GM23338 (cell line): ENCODE data around the gene ARHGEF38. TPM values are rescaled to one million over a fixed set of nuclear protein-coding genes. Genes with fewer than 3 reads are reported as not detected.

Experiments used
- ATAC-seq: fragments of 200-7000 bp; cut with Tn5 transposase; 3 replicates; pipeline ENCODE4 v1.9.1; 2020
- DNase-seq: peaks from one replicate; pipeline ENCODE4 v3.0.0-alpha.2; 2015; ENCODE audit warnings: low spot score
- H2AFZ ChIP-seq: fragments of 200-600 bp; sonication (generic); 2 replicates; pipeline ENCODE4 v1.8.0; 2016; ENCODE audit warnings: antibody characterized with exemption, mild to moderate bottlenecking, moderate library complexity
- H3F3A ChIP-seq: fragments of 200-600 bp; sonication (generic); replicated peaks from 2 replicates; pipeline ENCODE4 v1.8.0; 2017; ENCODE audit warnings: antibody characterized with exemption, mixed run types, low read depth
- H3K27ac ChIP-seq: fragments of 200-600 bp; sonication (generic); 2 replicates; pipeline ENCODE4 v1.6.1; 2016; ENCODE audit warnings: low read depth
- H3K27me3 ChIP-seq: fragments of 200-600 bp; sonication (generic); 2 replicates; pipeline ENCODE4 v1.8.0; 2016; ENCODE audit warnings: mild to moderate bottlenecking, mixed run types, moderate library complexity; ENCODE audit not compliant: insufficient read depth
- H3K36me3 ChIP-seq: fragments of 200-600 bp; sonication (generic); 2 replicates; pipeline ENCODE4 v1.8.0; 2016; ENCODE audit warnings: mild to moderate bottlenecking; ENCODE audit not compliant: insufficient read depth
- H3K4me1 ChIP-seq: fragments of 200-600 bp; sonication (generic); 2 replicates; pipeline ENCODE4 v1.8.0; 2016; ENCODE audit warnings: mild to moderate bottlenecking, moderate library complexity; ENCODE audit not compliant: insufficient read depth
- H3K4me2 ChIP-seq: fragments of 200-600 bp; sonication (generic); 2 replicates; pipeline ENCODE4 v1.7.1; 2017; ENCODE audit warnings: mixed run types
- H3K4me3 ChIP-seq: fragments of 200-600 bp; sonication (generic); 2 replicates; pipeline ENCODE4 v1.6.1; 2016; ENCODE audit warnings: mixed run types
- H3K79me2 ChIP-seq: fragments of 200-600 bp; sonication (generic); replicated peaks from 2 replicates; pipeline ENCODE4 v1.8.0; 2017; ENCODE audit warnings: mild to moderate bottlenecking; ENCODE audit not compliant: insufficient read depth
- H3K9me2 ChIP-seq: fragments of 200-600 bp; sonication (generic); 2 replicates; pipeline ENCODE4 v1.8.0; 2017; ENCODE audit not compliant: insufficient read depth
- H4K20me1 ChIP-seq: fragments of 200-600 bp; sonication (generic); replicated peaks from 2 replicates; pipeline ENCODE4 v1.8.0; 2017; ENCODE audit warnings: mild to moderate bottlenecking; ENCODE audit not compliant: insufficient read depth
- H3K27ac Mint-ChIP-seq: 2 replicates; pipeline ENCODE4 v1.8.0; 2020; ENCODE audit warnings: inconsistent platforms, mild to moderate bottlenecking, moderate library complexity, mixed read lengths
- H3K27me3 Mint-ChIP-seq: 3 replicates; pipeline ENCODE4 v1.8.0; 2022; ENCODE audit warnings: low read depth, mild to moderate bottlenecking, moderate library complexity, mixed read lengths, inconsistent platforms; ENCODE audit not compliant: insufficient read depth, poor library complexity
- H3K36me3 Mint-ChIP-seq: 3 replicates; pipeline ENCODE4 v1.8.0; 2021; ENCODE audit warnings: low read depth, mild to moderate bottlenecking, inconsistent platforms, moderate library complexity, mixed read lengths
- H3K4me1 Mint-ChIP-seq: 3 replicates; pipeline ENCODE4 v1.8.0; 2020; ENCODE audit warnings: mild to moderate bottlenecking, inconsistent platforms, mixed read lengths
- H3K4me3 Mint-ChIP-seq: 3 replicates; pipeline ENCODE4 v1.8.0; 2021; ENCODE audit warnings: moderate library complexity, mild to moderate bottlenecking, inconsistent platforms, mixed read lengths
- H3K9me3 Mint-ChIP-seq: 3 replicates; pipeline ENCODE4 v1.8.0; 2020; ENCODE audit warnings: moderate library complexity, mild to moderate bottlenecking, inconsistent platforms, mixed read lengths
- CTCF ChIP-seq, 2 experiments: fragments of 200-600 bp in 1 of 2; sonication (generic) in 1 of 2; conservative IDR thresholded peaks; 2 replicates each; pipeline versions ENCODE4 v1.5.1 to v1.6.1; 2016 to 2017; ENCODE audit warnings: antibody characterized with exemption in 2 of 2, low read depth in 2 of 2, mild to moderate bottlenecking in 2 of 2, moderate library complexity in 1 of 2
- ETS1 ChIP-seq: IDR thresholded peaks from 2 replicates; pipeline ENCODE4 v1.6.1; 2016; ENCODE audit warnings: antibody characterized with exemption
- POLR2AphosphoS5 ChIP-seq: IDR thresholded peaks from 2 replicates; pipeline ENCODE4 v1.6.1; 2016; ENCODE audit warnings: antibody characterized with exemption, low read depth
- REST ChIP-seq: IDR thresholded peaks from one replicate; pipeline ENCODE4 v1.6.1; 2018; ENCODE audit warnings: antibody characterized with exemption; ENCODE audit not compliant: unreplicated experiment
- STAT1 ChIP-seq: IDR thresholded peaks from one replicate; pipeline ENCODE4 v1.6.1; 2016; ENCODE audit warnings: antibody characterized with exemption; ENCODE audit not compliant: unreplicated experiment
- polyA plus RNA-seq: library from polyadenylated mRNA; unstranded; fragments of >200 nt; fragmentation: Nextera tagmentation; extraction: Ambion mirVana; gene quantifications from 2 replicates; pipeline ENCODE4 v1.2.1, GENCODE V29; 2016
- total RNA-seq: library from RNA; depleted of rRNA; stranded (reverse); fragments of >200 nt; shearing (Covaris generic); gene quantifications from 2 replicates; pipeline ENCODE4 v1.2.3, GENCODE V29; 2014

The ARHGEF38 gene
- total and polyA plus RNA-seq, 2 experiments from 2014 or later, result 0.58 TPM; not detected in 1

- TF ChIP-seq REST, result no peak
- no peak for TF ChIP-seq CTCF (conservative IDR thresholded peaks at IDR 0.05; ENCODE audit: low read depth in 2 of 2)
- TF ChIP-seq ETS1, result no peak
- TF ChIP-seq STAT1, result no peak
- no peak for TF ChIP-seq POLR2AphosphoS5
Measured at GRCh38 chr4:105633241-105633640, 80.8 kb downstream of the ARHGEF38 start (continued).

- H3K4me3 ChIP-seq, result no peak overlapping the region
- no peak for DNase-seq
- no peak overlapping the region for H3K27ac ChIP-seq
- H3K4me2 ChIP-seq, result no peak overlapping the region
- ATAC-seq, result no peak
- H3F3A ChIP-seq, result no peaks in the 10 kb centered on the region
- no peaks in the 10 kb centered on the region for H3K9me2 ChIP-seq
- Mint-ChIP-seq H3K4me3 (no peak overlapping the region), H3K9me3 (no peaks in the 10 kb centered on the region), H3K36me3 (no peaks in the 10 kb centered on the region), H3K27me3 (peaks cover 2% of the 10 kb centered on the region), H3K27ac (no peak overlapping the region), H3K4me1 (peaks cover 19% of the 10 kb centered on the region)
- no peaks in the 10 kb centered on the region; the same call in 1 of the 2 replicates for H3K4me1 ChIP-seq
- no peak for TF ChIP-seq POLR2AphosphoS5
- no peaks in the 10 kb centered on the region for H3K79me2 ChIP-seq
- no peaks in the 10 kb centered on the region for H4K20me1 ChIP-seq
- no peaks in the 10 kb centered on the region for H3K27me3 ChIP-seq
- no peaks in the 10 kb centered on the region for H3K36me3 ChIP-seq
- no peak overlapping the region for H2AFZ ChIP-seq
Measured at GRCh38 chr4:105634402-105635080, 82.1 kb downstream of the ARHGEF38 start.
